GM18519 (cell line): ENCODE measurements around the gene TMC6.
"Not testable (repeated sequence)": the region's sequence is repeated elsewhere in the genome, so short reads cannot be mapped to it uniquely, and the experiment has no call there.

Source experiments
- ATAC-seq: cut with Tn5 transposase; IDR thresholded peaks from one replicate; pipeline ENCODE4 v1.9.1; 2021; ENCODE audit warnings: mild to moderate bottlenecking, moderate library complexity; ENCODE audit not compliant: unreplicated experiment, low FRiP score

Gene TMC6

DNA sequence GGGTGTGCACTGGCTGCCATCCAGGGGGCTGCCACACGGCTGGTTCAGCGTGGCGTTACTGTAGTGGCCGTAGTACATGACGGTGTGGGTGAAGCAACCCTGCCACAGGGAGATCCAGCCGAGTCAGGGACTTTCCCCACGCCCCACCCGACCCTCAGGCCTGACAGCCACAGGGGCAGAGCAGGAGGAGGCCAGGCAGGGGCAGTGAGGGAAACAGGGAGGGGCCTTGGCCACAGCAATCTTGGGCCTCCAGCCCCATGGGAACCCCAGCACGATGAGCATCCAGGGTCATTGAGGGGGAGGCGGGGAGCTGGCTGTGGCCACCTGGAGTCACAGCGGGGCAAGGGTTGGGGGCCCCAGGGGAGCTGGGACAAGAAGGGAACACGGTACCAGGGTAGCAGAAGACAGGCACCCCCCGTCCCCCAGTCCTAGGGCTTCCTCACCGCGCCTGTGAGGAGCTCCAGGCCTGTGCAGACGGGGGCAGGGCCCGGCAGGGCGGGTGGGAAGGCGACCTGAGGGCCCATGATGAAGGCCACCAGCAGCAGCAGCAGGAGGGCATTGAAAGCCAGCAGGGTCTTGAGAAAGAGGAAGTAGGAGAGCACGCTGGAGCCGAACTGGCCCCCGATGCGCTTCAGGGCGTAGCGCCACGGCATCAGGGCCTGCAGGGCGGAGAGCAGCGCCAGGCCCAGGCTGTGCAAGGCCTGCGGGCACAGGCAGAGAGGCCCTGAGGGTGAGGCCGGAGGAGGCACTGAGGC is 4.3 kb downstream of the TMC6 start:
- no peak for ATAC-seq

DNA sequence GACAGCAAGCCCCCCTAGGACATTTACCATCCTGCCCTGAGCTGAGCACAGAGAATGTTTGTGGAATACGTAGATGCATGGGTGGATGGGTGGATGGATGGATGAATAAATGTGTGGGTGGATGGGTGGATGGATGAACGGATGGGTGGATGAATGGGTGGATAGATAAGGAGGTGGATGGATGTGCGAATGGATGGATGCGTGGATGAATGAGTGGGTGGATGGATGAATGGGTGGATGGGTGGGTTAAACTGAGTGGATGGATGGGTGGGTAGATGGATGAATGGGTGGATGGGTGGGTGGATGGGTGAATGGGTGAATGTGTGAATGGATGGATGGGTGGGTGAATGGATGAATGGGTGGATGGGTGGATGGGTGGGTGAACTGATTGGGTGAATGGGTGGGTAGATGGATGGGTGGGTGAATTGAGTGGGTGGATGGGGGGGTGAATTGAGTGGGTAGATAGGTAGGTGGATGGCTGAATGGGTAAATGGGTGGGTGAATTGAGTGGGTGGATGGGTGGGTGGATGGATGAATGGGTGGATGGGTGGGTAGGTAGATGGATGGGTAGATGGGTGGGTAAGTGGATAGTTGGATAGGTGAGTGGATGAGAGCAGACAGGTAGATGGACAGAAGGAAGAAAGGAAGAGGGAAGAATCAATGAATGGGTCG is 5.2 kb downstream of the TMC6 start:
- ATAC-seq: no peak

- no peak for ATAC-seq
These were observed 5.7 kb downstream of the TMC6 start for GRCh38 chr17:78122931-78123249.

DNA sequence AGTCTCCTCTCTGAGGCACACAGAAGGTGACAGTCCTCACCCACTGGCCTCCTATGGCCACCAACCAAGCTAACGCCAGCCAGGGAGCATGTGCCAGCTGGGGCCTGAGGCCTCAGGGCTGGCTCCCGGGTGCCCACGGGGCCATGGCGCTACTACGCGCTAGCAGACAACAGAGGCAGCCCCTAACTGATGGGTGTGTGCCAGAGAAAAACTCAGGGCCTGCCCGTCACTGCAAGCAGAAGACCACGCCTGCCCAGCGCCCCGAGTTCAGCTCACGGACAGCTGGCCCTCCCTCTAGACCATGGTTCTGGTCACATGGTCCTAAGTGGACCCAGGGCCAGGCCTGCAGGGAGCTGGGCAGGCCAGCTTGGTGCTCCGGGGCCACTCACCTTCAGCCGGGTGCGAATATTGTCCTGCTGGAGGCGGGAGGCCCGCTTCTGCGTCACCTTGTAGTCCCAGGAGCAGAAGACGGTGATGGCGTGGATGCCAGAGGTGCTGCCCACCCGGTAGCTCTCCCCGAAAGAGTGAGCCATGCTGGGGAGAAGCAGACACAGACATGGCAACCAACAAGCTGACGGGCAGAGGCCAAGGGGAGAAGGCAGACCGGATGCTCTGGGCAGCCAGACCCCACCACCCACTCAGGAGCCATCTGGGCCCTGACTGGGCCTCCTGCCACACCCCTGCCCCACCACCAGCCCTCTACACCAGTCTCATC is 6.2 kb downstream of the TMC6 start:
- no peak for ATAC-seq

GRCh38 chr17:78121801-78122215 is 6.7 kb downstream of the TMC6 start:
- ATAC-seq: no peak

- no peak for ATAC-seq
These were observed 7.4 kb downstream of the TMC6 start for GRCh38 chr17:78120971-78121800.

- no peak for ATAC-seq
These were observed 8.0 kb downstream of the TMC6 start for GRCh38 chr17:78120537-78120936.

- no peak for ATAC-seq
These were observed 9.7 kb downstream of the TMC6 start for GRCh38 chr17:78118801-78119241.

GRCh38 chr17:78117027-78117981 is 11.3 kb downstream of the TMC6 start:
- no peak for ATAC-seq

DNA sequence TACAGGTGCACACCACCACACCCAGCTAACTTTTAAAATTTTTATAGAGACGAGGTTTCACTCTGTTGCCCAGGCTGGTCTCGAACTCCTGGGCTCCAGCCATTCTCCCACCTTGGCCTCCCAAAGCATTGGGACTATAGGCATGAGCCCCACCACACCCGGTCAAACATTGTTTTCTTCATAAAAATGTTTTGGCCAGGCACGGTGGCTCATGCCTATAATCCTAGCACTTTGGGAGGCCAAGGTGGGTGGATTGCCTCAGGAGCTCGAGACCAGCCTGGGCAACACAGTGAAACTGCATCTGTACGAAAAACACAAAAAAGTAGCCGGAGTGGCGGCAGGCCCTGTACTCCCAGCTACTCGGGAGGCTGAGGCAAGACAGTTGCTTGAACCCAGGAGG is 12.1 kb downstream of the TMC6 start:
- no peak for ATAC-seq

- not testable (repeated sequence) for ATAC-seq
These were observed 12.8 kb downstream of the TMC6 start for GRCh38 chr17:78115803-78116202.

DNA sequence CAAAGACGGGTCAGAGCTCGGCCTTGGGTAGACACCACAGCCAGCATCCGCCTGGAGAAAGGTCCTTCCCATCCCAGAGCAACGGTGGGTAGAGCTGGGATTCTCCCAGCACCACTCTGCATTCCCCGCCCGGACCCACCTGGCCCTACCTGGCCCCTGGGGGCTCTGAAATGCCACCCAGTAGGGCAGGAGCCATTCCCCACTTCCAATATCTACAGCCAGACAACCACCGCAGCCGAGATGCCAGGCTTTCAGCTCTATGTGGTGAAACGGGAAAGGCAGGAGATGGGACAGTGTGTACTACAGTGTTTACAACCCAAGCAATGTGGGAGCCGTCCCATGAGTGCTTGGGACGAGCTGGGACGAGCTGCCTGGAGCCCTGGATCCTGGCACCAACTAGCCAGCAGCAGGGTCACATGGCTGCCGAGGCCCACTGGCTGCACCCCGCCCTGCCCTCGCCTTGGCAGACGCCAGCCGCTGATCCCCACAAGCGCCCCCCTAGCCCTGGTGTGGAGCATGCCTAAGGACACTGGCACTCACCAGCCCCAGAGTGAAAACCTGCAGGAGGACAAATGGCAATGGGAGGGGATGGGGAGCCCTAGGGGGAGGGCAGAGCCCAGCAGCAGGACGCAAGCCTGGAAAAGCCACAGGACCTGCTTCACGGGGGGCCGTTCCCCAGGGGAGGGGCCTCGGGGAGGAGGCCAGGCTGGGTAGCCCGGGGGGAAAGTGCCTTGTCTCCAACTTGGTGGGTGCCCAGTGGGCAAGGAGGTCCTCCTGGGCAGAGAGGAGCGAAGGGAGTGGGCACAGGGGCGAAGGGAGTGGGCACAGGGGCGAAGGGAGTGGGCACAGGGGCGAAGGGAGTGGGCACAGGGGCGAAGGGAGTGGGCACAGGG is 13.5 kb downstream of the TMC6 start:
- no peak for ATAC-seq

- no peak for ATAC-seq
These were observed 14.5 kb downstream of the TMC6 start for GRCh38 chr17:78113804-78114785.

- no peak for ATAC-seq
These were observed 15.8 kb downstream of the TMC6 start for GRCh38 chr17:78112518-78113471.

DNA sequence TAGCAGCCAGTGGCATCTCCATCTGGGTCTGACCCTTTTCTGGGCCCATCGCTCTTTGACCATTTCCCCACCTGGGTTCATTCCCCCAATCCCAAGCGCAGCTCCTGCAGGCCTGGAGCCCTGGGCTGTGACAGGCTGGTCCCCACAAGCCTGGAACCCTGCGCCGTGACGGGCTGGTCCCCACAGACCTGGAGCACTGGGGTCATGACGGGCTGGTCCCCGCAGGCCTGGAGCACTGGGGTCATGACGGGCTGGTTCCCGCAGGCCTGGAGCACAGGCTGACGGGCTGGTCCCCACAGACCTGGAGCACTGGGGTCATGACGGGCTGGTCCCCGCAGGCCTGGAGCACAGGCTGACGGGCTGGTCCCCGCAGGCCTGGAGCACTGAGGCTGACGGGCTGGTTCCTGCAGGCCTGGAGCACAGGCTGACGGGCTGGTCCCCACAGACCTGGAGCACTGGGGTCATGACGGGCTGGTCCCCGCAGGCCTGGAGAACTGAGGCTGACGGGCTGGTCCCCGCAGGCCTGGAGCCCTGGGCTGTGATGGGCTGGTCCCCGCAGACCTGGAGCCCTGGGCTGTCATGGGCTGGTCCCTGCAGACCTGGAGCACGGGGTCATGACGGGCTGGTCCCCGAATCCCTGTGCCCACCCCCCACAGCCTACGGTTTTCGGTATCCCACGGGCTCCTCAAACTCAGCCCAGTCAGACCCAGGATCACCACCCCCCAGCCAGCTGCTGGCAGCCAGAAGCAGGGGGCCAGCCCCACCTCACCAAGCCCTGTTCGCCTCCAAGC is 16.6 kb downstream of the TMC6 start:
- no peak for ATAC-seq
